ENCODE results near the gene FRMPD4.

DNA sequence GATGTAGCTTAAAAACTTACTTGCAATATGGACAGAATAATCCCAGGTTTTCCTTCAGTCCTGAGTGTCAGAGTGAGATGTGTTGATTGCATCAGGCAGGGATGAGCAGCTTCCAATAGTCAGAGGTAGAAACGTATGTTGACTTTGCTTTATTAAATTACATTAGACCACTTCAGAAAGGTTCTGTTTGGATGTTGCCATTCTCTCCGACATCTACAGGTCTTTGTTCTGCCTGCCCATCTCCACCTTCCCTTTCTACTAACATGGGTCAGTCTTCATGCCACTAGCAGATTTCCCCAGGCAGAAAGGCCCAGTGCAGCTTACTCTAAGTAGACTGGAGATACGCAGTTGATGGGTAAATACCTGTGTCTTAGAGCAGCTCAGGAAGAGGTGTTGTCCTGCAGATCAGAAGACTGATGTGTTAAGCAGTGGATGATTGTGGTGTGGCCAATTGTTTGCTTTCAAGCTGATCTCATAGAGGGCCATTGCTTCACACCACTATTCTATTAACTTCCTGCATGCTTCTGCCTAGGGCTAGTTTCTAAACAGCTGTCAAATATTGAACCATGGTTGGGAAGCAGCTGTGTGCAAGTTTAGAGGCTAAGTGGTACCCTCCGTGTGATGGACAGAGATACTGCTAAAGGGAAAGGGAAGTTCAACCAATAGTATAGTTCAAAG, 1.8 kb downstream of the FRMPD4 start:
- TF ChIP-seq, protein P1, sequence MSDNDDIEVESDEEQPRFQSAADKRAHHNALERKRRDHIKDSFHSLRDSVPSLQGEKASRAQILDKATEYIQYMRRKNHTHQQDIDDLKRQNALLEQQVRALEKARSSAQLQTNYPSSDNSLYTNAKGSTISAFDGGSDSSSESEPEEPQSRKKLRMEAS (IDR thresholded peaks at IDR 0.05; ENCODE audit: low read depth, low read length) = no peak
- TF ChIP-seq POLR2A (IDR thresholded peaks at IDR 0.05; ENCODE audit: low read depth, low read length) = no peak
- no peak for TF ChIP-seq SRF (IDR thresholded peaks at IDR 0.05; ENCODE audit: low read depth in 2 of 2, low read length in 2 of 2)
- TF ChIP-seq POLR2AphosphoS5 (IDR thresholded peaks at IDR 0.05; ENCODE audit: low read length) = no peak
- no peak for TF ChIP-seq CTCF (IDR thresholded peaks at IDR 0.05 in 2 of 3, conservative IDR thresholded peaks at IDR 0.05 in 1 of 3; ENCODE audit: control insufficient read depth in 2 of 3, extremely low read depth in 1 of 3, insufficient read depth in 1 of 3, low read depth in 3 of 3, low read length in 3 of 3)
- TF ChIP-seq HCFC1 (IDR thresholded peaks at IDR 0.05; ENCODE audit: low read length) = no peak
- TF ChIP-seq GABPA (IDR thresholded peaks at IDR 0.05; ENCODE audit: low read depth) = no peak
- no peak for TF ChIP-seq RAD21 (IDR thresholded peaks at IDR 0.05; ENCODE audit: insufficient read depth, low read depth, low read length)
- TF ChIP-seq LARP7 (IDR thresholded peaks at IDR 0.05) = no peak
- TF ChIP-seq, protein P2, sequence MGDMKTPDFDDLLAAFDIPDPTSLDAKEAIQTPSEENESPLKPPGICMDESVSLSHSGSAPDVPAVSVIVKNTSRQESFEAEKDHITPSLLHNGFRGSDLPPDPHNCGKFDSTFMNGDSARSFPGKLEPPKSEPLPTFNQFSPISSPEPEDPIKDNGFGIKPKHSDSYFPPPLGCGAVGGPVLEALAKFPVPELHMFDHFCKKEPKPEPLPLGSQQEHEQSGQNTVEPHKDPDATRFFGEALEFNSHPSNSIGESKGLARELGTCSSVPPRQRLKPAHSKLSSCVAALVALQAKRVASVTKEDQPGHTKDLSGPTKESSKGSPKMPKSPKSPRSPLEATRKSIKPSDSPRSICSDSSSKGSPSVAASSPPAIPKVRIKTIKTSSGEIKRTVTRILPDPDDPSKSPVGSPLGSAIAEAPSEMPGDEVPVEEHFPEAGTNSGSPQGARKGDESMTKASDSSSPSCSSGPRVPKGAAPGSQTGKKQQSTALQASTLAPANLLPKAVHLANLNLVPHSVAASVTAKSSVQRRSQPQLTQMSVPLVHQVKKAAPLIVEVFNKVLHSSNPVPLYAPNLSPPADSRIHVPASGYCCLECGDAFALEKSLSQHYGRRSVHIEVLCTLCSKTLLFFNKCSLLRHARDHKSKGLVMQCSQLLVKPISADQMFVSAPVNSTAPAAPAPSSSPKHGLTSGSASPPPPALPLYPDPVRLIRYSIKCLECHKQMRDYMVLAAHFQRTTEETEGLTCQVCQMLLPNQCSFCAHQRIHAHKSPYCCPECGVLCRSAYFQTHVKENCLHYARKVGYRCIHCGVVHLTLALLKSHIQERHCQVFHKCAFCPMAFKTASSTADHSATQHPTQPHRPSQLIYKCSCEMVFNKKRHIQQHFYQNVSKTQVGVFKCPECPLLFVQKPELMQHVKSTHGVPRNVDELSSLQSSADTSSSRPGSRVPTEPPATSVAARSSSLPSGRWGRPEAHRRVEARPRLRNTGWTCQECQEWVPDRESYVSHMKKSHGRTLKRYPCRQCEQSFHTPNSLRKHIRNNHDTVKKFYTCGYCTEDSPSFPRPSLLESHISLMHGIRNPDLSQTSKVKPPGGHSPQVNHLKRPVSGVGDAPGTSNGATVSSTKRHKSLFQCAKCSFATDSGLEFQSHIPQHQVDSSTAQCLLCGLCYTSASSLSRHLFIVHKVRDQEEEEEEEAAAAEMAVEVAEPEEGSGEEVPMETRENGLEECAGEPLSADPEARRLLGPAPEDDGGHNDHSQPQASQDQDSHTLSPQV (IDR thresholded peaks at IDR 0.05) = no peak

Measured in GM12878 (cell line).